RPMI7951 (cell line): ENCODE results near the gene NBEAL2. TPM values are rescaled to one million over a fixed set of nuclear protein-coding genes. Genes with fewer than 3 reads are reported as not detected.

ENCODE experiments used
- DNase-seq: peaks from one replicate; pipeline ENCODE4 v3.0.0-alpha.2; 2012; ENCODE audit warnings: low read depth
- total RNA-seq: library from RNA; depleted of rRNA; stranded (reverse); fragments of >200 nt; shearing (Covaris generic); gene quantifications from 2 replicates; pipeline ENCODE4 v1.2.3, GENCODE V29; 2014

The NBEAL2 gene
- total RNA-seq, 1 experiment from 2014 or later, result 4.1 TPM

GRCh38 chr3:47000922-47001730 is 21.7 kb downstream of the NBEAL2 start:
- DNase-seq, result no peak

- DNase-seq, result no peak
Observed at GRCh38 chr3:47001731-47002170, 22.3 kb downstream of the NBEAL2 start.

DNA sequence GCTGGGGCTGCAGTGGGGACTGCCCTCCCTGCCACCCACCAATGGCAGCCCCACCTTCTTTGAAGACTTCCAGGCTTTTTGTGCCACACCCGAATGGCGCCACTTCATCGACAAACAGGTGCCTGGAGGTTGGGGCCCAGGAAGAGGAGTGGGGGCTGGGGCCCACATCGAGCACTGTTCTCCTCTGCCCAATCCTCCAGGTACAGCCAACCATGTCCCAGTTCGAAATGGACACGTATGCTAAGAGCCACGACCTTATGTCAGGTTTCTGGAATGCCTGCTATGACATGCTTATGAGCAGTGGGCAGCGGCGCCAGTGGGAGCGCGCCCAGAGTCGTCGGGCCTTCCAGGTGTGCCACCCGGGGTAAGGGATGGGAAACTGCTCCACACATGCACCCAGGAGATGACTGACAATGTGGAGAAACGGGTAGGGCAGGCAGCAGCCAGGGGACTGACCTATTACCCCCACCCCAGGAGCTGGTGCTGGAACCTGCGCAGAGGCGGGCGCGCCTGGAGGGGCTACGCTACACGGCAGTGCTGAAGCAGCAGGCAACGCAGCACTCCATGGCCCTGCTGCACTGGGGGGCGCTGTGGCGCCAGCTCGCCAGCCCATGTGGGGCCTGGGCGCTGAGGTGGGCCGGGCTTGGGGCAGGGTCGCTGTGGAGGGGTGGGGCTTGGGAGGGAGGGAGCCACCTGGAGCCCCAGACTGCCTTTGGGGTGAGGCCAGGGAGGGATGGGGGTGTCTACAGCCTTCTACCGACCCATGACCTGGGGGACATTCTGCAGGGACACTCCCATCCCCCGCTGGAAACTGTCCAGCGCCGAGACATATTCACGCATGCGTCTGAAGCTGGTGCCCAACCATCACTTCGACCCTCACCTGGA is 22.9 kb downstream of the NBEAL2 start:
- DNase-seq, result no peak

DNA sequence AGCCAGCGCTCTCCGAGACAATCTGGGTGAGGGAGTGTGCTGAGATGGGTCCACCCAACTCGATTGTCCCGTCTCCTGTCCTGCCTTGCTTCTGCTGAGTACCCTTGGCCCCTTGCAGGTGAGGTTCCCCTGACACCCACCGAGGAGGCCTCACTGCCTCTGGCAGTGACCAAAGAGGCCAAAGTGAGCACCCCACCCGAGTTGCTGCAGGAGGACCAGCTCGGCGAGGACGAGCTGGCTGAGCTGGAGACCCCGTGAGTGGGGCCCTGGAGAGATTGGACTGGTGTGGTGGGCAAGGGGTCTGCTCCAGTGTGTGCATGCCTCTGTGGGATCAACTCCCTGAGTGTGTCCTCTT is 23.6 kb downstream of the NBEAL2 start:
- no peak for DNase-seq

- no peak for DNase-seq
Observed at GRCh38 chr3:47003461-47004368, 24.2 kb downstream of the NBEAL2 start.

DNA sequence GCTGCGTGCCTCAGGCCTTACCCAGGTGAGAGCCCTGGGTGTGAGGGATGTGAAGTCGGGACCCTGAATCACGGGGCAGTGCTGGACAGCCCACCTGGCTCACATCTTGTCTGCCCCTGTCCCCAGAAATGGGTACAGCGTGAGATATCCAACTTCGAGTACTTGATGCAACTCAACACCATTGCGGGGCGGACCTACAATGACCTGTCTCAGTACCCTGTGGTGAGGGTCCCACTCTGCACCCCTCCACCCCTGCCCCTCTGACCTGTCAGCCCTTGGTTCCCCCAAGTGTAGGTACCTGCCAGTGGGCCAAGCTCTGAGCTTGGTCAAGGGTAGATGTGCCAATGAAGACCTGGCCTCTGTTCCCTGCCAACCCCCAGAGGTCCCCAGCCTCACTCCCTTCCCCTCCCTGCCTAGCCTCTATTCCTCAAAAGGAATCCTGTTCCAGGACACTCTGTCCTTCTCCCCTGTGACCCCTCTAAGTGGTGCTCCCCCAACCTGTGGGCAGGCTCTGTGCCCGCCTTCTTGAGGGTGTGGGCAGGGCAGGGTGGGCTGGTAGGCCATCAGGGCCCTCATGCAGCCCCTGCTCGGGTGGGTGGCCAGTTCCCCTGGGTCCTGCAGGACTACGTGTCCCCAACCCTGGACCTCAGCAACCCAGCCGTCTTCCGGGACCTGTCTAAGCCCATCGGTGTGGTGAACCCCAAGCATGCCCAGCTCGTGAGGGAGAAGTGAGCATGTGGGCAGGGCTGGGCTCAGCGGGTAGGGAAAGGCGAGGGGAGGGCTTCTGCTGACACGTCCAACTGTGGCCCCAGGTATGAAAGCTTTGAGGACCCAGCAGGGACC is 25.1 kb downstream of the NBEAL2 start:
- DNase-seq, result no peak

- DNase-seq, result no peak
Observed at GRCh38 chr3:47005212-47006144, 26.0 kb downstream of the NBEAL2 start.

DNA sequence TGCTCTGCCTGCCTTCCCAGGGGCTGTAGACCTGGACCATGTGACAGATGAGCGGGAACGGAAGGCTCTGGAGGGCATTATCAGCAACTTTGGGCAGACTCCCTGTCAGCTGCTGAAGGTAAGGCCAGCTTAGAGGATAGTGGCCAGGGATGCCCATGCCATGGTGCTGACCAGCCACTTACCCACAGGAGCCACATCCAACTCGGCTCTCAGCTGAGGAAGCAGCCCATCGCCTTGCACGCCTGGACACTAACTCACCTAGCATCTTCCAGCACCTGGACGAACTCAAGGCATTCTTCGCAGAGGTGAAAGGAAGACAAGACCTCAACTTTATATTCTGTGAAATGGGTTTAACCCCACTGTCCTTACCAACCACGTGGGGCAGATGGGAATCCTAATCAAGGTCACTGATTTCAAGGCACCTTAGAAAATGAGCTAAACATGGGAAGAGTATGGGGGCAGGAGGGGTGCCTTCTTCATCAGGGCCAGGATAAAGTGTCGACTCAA is 26.7 kb downstream of the NBEAL2 start:
- no peak for DNase-seq

DNA sequence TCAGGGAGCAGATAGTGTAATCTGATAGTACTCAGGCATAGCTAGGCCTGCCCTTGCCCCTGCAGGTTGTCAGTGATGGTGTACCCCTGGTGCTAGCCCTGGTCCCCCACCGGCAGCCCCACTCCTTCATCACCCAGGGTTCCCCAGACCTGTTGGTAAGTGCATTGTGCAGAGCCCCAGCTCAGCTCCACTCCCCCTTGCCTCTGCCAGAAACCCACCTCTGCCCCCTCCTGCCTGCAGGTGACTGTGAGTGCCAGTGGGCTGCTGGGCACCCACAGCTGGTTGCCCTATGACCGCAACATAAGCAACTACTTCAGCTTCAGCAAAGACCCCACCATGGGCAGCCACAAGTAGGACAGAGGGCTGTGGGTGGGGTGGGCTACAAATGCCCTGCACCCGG is 27.5 kb downstream of the NBEAL2 start:
- DNase-seq, result no peak

DNA sequence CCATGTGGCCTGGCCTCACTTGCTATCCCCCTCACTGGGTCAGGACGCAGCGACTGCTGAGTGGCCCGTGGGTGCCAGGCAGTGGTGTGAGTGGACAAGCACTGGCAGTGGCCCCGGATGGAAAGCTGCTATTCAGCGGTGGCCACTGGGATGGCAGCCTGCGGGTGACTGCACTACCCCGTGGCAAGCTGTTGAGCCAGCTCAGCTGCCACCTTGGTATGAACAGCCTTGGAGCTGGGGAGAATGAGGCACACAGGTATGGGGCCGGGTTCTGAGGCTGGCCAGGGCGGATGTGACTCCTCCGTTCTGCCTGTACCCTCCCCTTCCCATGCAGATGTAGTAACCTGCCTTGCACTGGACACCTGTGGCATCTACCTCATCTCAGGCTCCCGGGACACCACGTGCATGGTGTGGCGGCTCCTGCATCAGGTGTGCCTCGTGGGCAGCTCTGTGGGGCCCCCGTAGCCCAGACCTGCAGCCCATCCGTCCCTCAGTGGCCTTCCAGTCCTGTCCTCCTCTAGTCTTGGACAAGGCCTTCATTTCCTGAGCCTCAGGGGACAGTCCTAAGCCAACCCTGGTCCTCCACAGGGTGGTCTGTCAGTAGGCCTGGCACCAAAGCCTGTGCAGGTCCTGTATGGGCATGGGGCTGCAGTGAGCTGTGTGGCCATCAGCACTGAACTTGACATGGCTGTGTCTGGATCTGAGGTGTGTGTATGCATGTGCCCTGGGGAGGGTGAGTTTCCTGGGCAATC is 28.2 kb downstream of the NBEAL2 start:
- no peak for DNase-seq

GRCh38 chr3:47008234-47008796 is 28.8 kb downstream of the NBEAL2 start:
- DNase-seq, result no peak

GRCh38 chr3:47008851-47009224 is 29.4 kb downstream of the NBEAL2 start:
- no peak for DNase-seq

- DNase-seq, result peak; percentile 94
Observed at GRCh38 chr3:47009225-47010110, 30.0 kb downstream of the NBEAL2 start.

GRCh38 chr3:47010111-47010712 is 30.7 kb downstream of the NBEAL2 start:
- no peak for DNase-seq

- no peak for DNase-seq
Observed at GRCh38 chr3:47010910-47011309, 31.4 kb downstream of the NBEAL2 start.

DNA sequence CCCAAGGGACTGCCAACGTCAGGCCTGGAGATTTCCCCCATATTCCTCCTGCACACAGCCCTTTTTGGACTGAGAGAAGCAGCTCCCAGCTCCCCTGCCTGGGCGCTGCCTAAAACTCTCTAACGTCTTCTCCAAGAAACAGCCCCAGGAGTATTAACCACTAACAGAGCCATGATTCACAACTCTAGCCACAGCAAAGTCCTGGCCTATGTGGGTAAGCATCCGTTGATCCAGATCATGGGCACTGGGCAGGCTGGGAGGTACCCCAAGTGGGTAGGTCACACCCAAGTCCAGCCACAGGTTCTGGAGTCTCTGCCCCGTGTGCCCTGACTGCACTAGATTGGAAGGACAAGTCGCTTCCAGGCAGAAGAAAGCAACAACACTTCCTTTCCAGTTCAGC is 31.9 kb downstream of the NBEAL2 start:
- DNase-seq, result no peak
